GM18868 (cell line): ENCODE results near the gene CAPN8.

Experiments
- ATAC-seq: cut with Tn5 transposase; IDR thresholded peaks from one replicate; pipeline ENCODE4 v1.9.1; 2021; ENCODE audit warnings: mild to moderate bottlenecking, moderate library complexity; ENCODE audit not compliant: unreplicated experiment

Gene CAPN8

GRCh38 chr1:223665592-223666312, at the start of gene CAPN8:
TSS of gene CAPN8 (minus strand) at chr1:223665701. CDS start at chr1:223665646, 55 bp downstream.
- no peak for ATAC-seq

GRCh38 chr1:223714849-223715603, 49.5 kb upstream of the CAPN8 start:
- ATAC-seq: no peak

GRCh38 chr1:223714421-223714724, 48.9 kb upstream of the CAPN8 start:
- ATAC-seq: no peak

GRCh38 chr1:223713546-223714420, 48.3 kb upstream of the CAPN8 start:
- ATAC-seq: no peak

- peak; percentile 29 for ATAC-seq
Measured at GRCh38 chr1:223712850-223713474, 47.5 kb upstream of the CAPN8 start.

GRCh38 chr1:223712194-223712849, 46.8 kb upstream of the CAPN8 start, which contains the start of gene CAPN2:
TSS of gene CAPN2 (plus strand) at chr1:223712539. CDS start at chr1:223712641, 102 bp downstream.
- ATAC-seq: peak; percentile 56

GRCh38 chr1:223711747-223712193, 46.3 kb upstream of the CAPN8 start:
- ATAC-seq: no peak

GRCh38 chr1:223711173-223711572, 45.7 kb upstream of the CAPN8 start:
- ATAC-seq: no peak

- no peak for ATAC-seq
Measured at GRCh38 chr1:223710179-223711133, 45.0 kb upstream of the CAPN8 start.

GRCh38 chr1:223709598-223709997, 44.1 kb upstream of the CAPN8 start:
- ATAC-seq: no peak

GRCh38 chr1:223708651-223709268, 43.3 kb upstream of the CAPN8 start:
- ATAC-seq: no peak

GRCh38 chr1:223708001-223708359, 42.5 kb upstream of the CAPN8 start:
- ATAC-seq: no peak

GRCh38 chr1:223707256-223708000, 41.9 kb upstream of the CAPN8 start:
- no peak for ATAC-seq

- ATAC-seq: no peak
Measured at GRCh38 chr1:223706077-223706973, 40.8 kb upstream of the CAPN8 start.

GRCh38 chr1:223704921-223705878, 39.7 kb upstream of the CAPN8 start:
- peak; percentile 53 for ATAC-seq

GRCh38 chr1:223703668-223704013, 38.1 kb upstream of the CAPN8 start:
- ATAC-seq: no peak
